Mesendoderm (in vitro differentiated cells): Measurements from ENCODE around the gene PTPN4.

Experiments used
- DNase-seq: peaks from one replicate; pipeline ENCODE4 v3.0.0; 2013
- H2AK5ac ChIP-seq: 2 replicates; pipeline ENCODE4 v1.6.1; 2013; ENCODE audit warnings: low read length, inconsistent platforms
- H2BK120ac ChIP-seq: 2 replicates; pipeline ENCODE4 v1.6.1; 2013; ENCODE audit warnings: low read depth, mild to moderate bottlenecking, low read length, moderate library complexity, mixed read lengths
- H2BK15ac ChIP-seq: replicated peaks from 2 replicates; pipeline ENCODE4 v1.6.1; 2013; ENCODE audit warnings: low read depth, mild to moderate bottlenecking, moderate library complexity
- H2BK5ac ChIP-seq: 2 replicates; pipeline ENCODE4 v1.6.1; 2013; ENCODE audit warnings: low read length, inconsistent platforms
- H3K18ac ChIP-seq: 2 replicates; pipeline ENCODE4 v1.6.1; 2013; ENCODE audit warnings: mild to moderate bottlenecking, low read length, mixed read lengths
- H3K23ac ChIP-seq: one replicate; pipeline ENCODE4 v1.6.1; 2013; ENCODE audit warnings: low read length
- H3K27ac ChIP-seq: 2 replicates; pipeline ENCODE4 v1.5.1; 2013; ENCODE audit warnings: low read depth, mild to moderate bottlenecking, inconsistent platforms, low read length, moderate library complexity
- H3K27me3 ChIP-seq: 2 replicates; pipeline ENCODE4 v1.6.1; 2013; ENCODE audit warnings: low read length, control low read depth, mild to moderate bottlenecking, inconsistent platforms; ENCODE audit not compliant: insufficient read depth, poor library complexity
- H3K36me3 ChIP-seq: 2 replicates; pipeline ENCODE4 v1.6.1; 2013; ENCODE audit warnings: low read length, inconsistent platforms; ENCODE audit not compliant: control insufficient read depth, insufficient read depth
- H3K4ac ChIP-seq: one replicate; pipeline ENCODE4 v1.6.1; 2013; ENCODE audit warnings: low read depth, mild to moderate bottlenecking, low read length, moderate library complexity
- H3K4me1 ChIP-seq: 2 replicates; pipeline ENCODE4 v1.6.1; 2013; ENCODE audit warnings: low read depth, low read length, inconsistent platforms; ENCODE audit not compliant: control insufficient read depth
- H3K4me2 ChIP-seq: 2 replicates; pipeline ENCODE4 v1.6.1; 2013; ENCODE audit warnings: low read length
- H3K4me3 ChIP-seq: 2 replicates; pipeline ENCODE4 v1.5.1; 2013; ENCODE audit warnings: mild to moderate bottlenecking, low read length
- H3K56ac ChIP-seq: one replicate; pipeline ENCODE4 v1.6.1; 2013; ENCODE audit warnings: low read length
- H3K79me1 ChIP-seq: 2 replicates; pipeline ENCODE4 v1.6.1; 2013; ENCODE audit warnings: low read length, inconsistent platforms
- H3K79me2 ChIP-seq: 2 replicates; pipeline ENCODE4 v1.6.1; 2013; ENCODE audit warnings: mild to moderate bottlenecking, low read length; ENCODE audit not compliant: control insufficient read depth, insufficient read depth
- H3K9ac ChIP-seq: 2 replicates; pipeline ENCODE4 v1.6.1; 2013; ENCODE audit warnings: low read length, inconsistent platforms
- H4K5ac ChIP-seq: one replicate; pipeline ENCODE4 v1.6.1; 2013; ENCODE audit warnings: low read length
- H4K8ac ChIP-seq: one replicate; pipeline ENCODE4 v1.6.1; 2013; ENCODE audit warnings: low read depth, mild to moderate bottlenecking, control low read depth, low read length, moderate library complexity
- WGBS: extraction: QIAGEN DNeasy Blood & Tissue Kit; methylation state at CpG from one replicate; pipeline ENCODE4 v1.1.7; 2013; ENCODE audit warnings: low lambda C conversion rate, missing lambda C conversion rate; ENCODE audit not compliant: insufficient coverage; ENCODE audit errors: extremely low coverage; 5-methylcytosine and 5-hydroxymethylcytosine counted together

PTPN4 gene

GRCh38 chr2:120012363-120012762 lies 252.6 kb downstream of the PTPN4 start:
- Histone ChIP-seq H3K9ac (no peak overlapping the region), H2BK15ac (peak overlapping the region; percentile 65), H2AK5ac (no peak overlapping the region), H3K23ac (no peak overlapping the region), H3K27me3 (no peaks in the 10 kb centered on the region), H2BK5ac (no peak overlapping the region), H3K4me1 (peaks cover 2% of the 10 kb centered on the region), H3K4ac (no peak overlapping the region), H2BK120ac (no peak overlapping the region), H3K56ac (no peak overlapping the region), H3K4me2 (no peak overlapping the region), H3K27ac (no peak overlapping the region), H3K79me1 (peaks cover 2% of the 10 kb centered on the region), H3K36me3 (no peaks in the 10 kb centered on the region), H3K4me3 (no peak overlapping the region), H3K18ac (no peak overlapping the region), H3K79me2 (peaks cover 5% of the 10 kb centered on the region), H4K5ac (no peak overlapping the region), H4K8ac (no peak overlapping the region)
- no peak for DNase-seq
- no CpG with 5 or more reads among the region's 8 CpGs for WGBS

GRCh38 chr2:120012771-120013596 lies 253.3 kb downstream of the PTPN4 start, which contains the start of gene EPB41L5:
TSS of gene EPB41L5 (plus strand) at chr2:120013077. CDS start at chr2:120019085, 6,008 bp downstream.
- no peak within 1 kb of the TSS for H4K8ac ChIP-seq
- WGBS, result no CpG with 5 or more reads among the region's 104 CpGs

GRCh38 chr2:120013597-120014223 lies 254.0 kb downstream of the PTPN4 start:
- Histone ChIP-seq H2BK15ac (no peak overlapping the region), H3K36me3 (no peaks in the 10 kb centered on the region), H3K79me2 (peaks cover 5% of the 10 kb centered on the region), H3K4ac (no peak overlapping the region), H2BK120ac (no peak overlapping the region), H3K4me1 (peaks cover 2% of the 10 kb centered on the region), H3K9ac (peak overlapping the region; percentile 94), H2AK5ac (no peak overlapping the region), H3K27ac (peak overlapping the region; percentile 95), H4K5ac (no peak overlapping the region), H2BK5ac (no peak overlapping the region), H3K79me1 (peaks cover 2% of the 10 kb centered on the region), H3K56ac (peak overlapping the region; percentile 97), H3K4me3 (peak overlapping the region; percentile 75), H4K8ac (no peak overlapping the region), H3K18ac (peak overlapping the region; percentile 75), H3K4me2 (peak overlapping the region; percentile 88), H3K23ac (no peak overlapping the region), H3K27me3 (no peaks in the 10 kb centered on the region)
- WGBS, result no CpG with 5 or more reads among the region's 17 CpGs
- DNase-seq, result no peak

More at GRCh38 chr2:120012771-120013596, 253.3 kb downstream of the PTPN4 start, which contains the start of gene EPB41L5:
- H4K5ac ChIP-seq, result no peak within 1 kb of the TSS
- no peak within 1 kb of the TSS for H2BK120ac ChIP-seq
- peak within 1 kb of the TSS; percentile 75 for H3K4me3 ChIP-seq
- H3K36me3 ChIP-seq, result no peaks in the 10 kb centered on the region
- H2AK5ac ChIP-seq, result no peak within 1 kb of the TSS
- DNase-seq, result peak; percentile 97
- H3K27ac ChIP-seq, result peak within 1 kb of the TSS; percentile 95
- H3K4me1 ChIP-seq, result peaks cover 2% of the 10 kb centered on the region
- H3K79me1 ChIP-seq, result peaks cover 2% of the 10 kb centered on the region
- peak within 1 kb of the TSS; percentile 25 for H3K4ac ChIP-seq
- H3K56ac ChIP-seq, result peak within 1 kb of the TSS; percentile 97
- H3K18ac ChIP-seq, result peak within 1 kb of the TSS; percentile 75
- no peaks in the 10 kb centered on the region for H3K27me3 ChIP-seq
- H2BK5ac ChIP-seq, result no peak within 1 kb of the TSS
- peak within 1 kb of the TSS; percentile 94 for H3K9ac ChIP-seq
- H3K79me2 ChIP-seq, result peaks cover 5% of the 10 kb centered on the region
- peak within 1 kb of the TSS; percentile 88 for H3K4me2 ChIP-seq
- no peak within 1 kb of the TSS for H3K23ac ChIP-seq
- H2BK15ac ChIP-seq, result peak within 1 kb of the TSS; percentile 65

GRCh38 chr2:120014226-120014980 lies 254.7 kb downstream of the PTPN4 start:
- H3K4me1 ChIP-seq, result peaks cover 2% of the 10 kb centered on the region
- no peak overlapping the region for H2AK5ac ChIP-seq
- no peak overlapping the region for H2BK5ac ChIP-seq
- no peak overlapping the region for H2BK120ac ChIP-seq
- no peak overlapping the region for H2BK15ac ChIP-seq
- no peak overlapping the region for H3K27ac ChIP-seq
- H4K8ac ChIP-seq, result peak overlapping the region; percentile 13
- no peak overlapping the region for H4K5ac ChIP-seq
- no peak overlapping the region for H3K23ac ChIP-seq
- H3K36me3 ChIP-seq, result no peaks in the 10 kb centered on the region
- no CpG with 5 or more reads among the region's 8 CpGs for WGBS
- no peak overlapping the region for H3K4me2 ChIP-seq
- H3K56ac ChIP-seq, result no peak overlapping the region
- no peak overlapping the region for H3K4me3 ChIP-seq
- H3K18ac ChIP-seq, result no peak overlapping the region
- H3K27me3 ChIP-seq, result no peaks in the 10 kb centered on the region
- no peak overlapping the region for H3K4ac ChIP-seq
- H3K79me2 ChIP-seq, result peaks cover 5% of the 10 kb centered on the region
- H3K79me1 ChIP-seq, result peaks cover 2% of the 10 kb centered on the region
- H3K9ac ChIP-seq, result no peak overlapping the region
- DNase-seq, result no peak

- Histone ChIP-seq H3K4me2 (no peak overlapping the region), H3K4ac (no peak overlapping the region), H3K36me3 (no peaks in the 10 kb centered on the region), H2BK15ac (no peak overlapping the region), H3K9ac (no peak overlapping the region), H3K79me2 (peaks cover 5% of the 10 kb centered on the region), H3K23ac (no peak overlapping the region), H3K18ac (no peak overlapping the region), H2BK120ac (no peak overlapping the region), H2AK5ac (no peak overlapping the region), H3K56ac (no peak overlapping the region), H3K27me3 (no peaks in the 10 kb centered on the region), H3K4me3 (no peak overlapping the region), H3K4me1 (peaks cover 2% of the 10 kb centered on the region), H2BK5ac (no peak overlapping the region), H3K79me1 (peaks cover 2% of the 10 kb centered on the region), H4K8ac (no peak overlapping the region), H4K5ac (no peak overlapping the region), H3K27ac (no peak overlapping the region)
- no CpG with 5 or more reads among the region's 3 CpGs for WGBS
- no peak for DNase-seq
Measured at GRCh38 chr2:120016800-120017199, 257.1 kb downstream of the PTPN4 start.
